GM12801 (cell line): Measurements from ENCODE around the gene KIFBP.

Experiments
- TF ChIP-seq, protein P1 (sequence below): IDR thresholded peaks from one replicate; pipeline ENCODE4 v1.5.1; 2011; ENCODE audit warnings: control low read depth; ENCODE audit not compliant: insufficient read length; ENCODE audit errors: extremely low read depth

Gene KIFBP

DNA sequence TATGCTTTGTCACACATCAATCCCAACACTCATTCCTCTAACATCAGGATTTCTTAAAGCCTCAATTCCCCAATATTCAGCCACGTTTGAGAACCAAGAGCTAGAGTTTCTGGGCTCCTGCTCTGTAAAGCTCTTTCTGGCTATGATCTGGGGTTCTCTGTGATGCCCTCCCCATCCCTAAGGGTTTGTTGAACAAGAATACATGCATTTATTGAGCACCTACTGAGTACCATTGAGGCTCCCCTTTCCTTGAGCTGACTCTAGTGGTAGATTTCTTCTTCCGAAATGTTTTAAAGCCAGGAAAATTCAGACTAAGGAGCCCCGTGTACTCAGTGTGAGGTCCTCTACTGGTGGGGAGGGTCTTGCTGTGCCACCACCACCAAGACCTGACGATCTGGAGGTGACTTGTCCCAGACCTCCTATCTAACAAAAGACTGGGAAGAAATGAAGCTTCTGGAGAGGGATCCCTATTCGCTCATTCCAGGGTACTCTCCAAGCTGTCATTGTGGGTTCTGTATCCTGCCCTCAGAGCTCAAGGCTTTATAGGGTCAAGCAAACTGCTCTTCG lies 76.2 kb downstream of the KIFBP start:
- TF ChIP-seq, protein P1, sequence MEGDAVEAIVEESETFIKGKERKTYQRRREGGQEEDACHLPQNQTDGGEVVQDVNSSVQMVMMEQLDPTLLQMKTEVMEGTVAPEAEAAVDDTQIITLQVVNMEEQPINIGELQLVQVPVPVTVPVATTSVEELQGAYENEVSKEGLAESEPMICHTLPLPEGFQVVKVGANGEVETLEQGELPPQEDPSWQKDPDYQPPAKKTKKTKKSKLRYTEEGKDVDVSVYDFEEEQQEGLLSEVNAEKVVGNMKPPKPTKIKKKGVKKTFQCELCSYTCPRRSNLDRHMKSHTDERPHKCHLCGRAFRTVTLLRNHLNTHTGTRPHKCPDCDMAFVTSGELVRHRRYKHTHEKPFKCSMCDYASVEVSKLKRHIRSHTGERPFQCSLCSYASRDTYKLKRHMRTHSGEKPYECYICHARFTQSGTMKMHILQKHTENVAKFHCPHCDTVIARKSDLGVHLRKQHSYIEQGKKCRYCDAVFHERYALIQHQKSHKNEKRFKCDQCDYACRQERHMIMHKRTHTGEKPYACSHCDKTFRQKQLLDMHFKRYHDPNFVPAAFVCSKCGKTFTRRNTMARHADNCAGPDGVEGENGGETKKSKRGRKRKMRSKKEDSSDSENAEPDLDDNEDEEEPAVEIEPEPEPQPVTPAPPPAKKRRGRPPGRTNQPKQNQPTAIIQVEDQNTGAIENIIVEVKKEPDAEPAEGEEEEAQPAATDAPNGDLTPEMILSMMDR: no peak

DNA sequence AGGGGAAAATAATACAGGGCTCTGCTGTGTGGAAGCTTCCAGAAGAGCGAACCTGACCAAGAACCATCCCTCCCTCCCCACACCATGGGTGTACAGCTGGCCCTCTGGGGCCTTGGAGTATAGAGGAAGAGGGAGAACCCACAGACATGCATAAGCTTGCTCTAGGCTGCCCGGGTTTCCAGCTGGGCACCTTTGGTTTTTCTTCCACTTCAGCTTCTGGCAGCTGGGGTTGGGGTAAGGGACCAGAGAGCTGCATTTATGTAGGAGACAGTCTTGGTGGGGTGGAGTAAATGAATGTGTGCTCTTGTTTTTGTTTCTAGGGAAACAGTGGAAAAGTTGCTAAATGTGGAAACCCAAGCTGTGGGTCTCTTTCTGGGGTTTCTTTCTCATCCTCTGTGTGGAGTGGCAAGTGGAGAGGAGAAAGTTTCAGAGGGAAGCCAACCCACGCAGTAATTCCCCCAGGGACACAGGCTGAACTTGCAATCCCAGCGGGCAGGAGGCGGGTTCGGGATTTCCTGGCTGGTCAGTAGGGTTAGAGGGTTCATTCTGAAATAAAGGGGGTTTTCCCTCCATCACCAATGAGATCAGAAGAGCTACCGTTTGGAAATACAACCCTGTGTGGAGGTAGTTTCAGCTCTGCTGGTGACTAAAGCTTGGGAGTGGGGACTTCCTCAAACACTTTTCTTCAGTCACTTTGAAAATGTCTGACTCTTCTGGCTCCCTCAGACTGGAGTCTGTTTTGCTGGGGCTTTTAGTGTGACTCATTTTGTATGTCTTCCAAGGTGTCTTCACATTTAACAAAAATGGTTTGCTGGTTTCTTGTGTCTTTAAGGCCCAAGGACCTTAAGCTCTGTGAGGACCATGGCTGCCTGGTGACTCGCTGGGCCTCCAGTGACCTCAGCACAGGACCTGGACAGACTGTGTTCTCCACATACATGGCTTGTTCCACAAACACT lies 77.1 kb downstream of the KIFBP start:
- TF ChIP-seq, protein P1: no peak
